GM18519 (cell line): ENCODE data around the gene LOC101059915.
"Not testable (repeated sequence)": the region's sequence is repeated elsewhere in the genome, so short reads cannot be mapped to it uniquely, and the experiment has no call there.

Experiments
- ATAC-seq: cut with Tn5 transposase; IDR thresholded peaks from one replicate; pipeline ENCODE4 v1.9.1; 2021; ENCODE audit warnings: mild to moderate bottlenecking, moderate library complexity; ENCODE audit not compliant: unreplicated experiment, low FRiP score

Gene LOC101059915

GRCh38 chrX:71671043-71671780 lies 3.9 kb downstream of the LOC101059915 start:
- ATAC-seq: no peak

- ATAC-seq: no peak
Measured at GRCh38 chrX:71671938-71672337, 4.6 kb downstream of the LOC101059915 start.

GRCh38 chrX:71675636-71676035 lies 8.3 kb downstream of the LOC101059915 start:
- not testable (repeated sequence) for ATAC-seq

GRCh38 chrX:71676068-71676795 lies 8.9 kb downstream of the LOC101059915 start:
- ATAC-seq: not testable (repeated sequence)

- not testable (repeated sequence) for ATAC-seq
Measured at GRCh38 chrX:71677195-71677594, 9.8 kb downstream of the LOC101059915 start.

- no peak for ATAC-seq
Measured at GRCh38 chrX:71679575-71680207, 12.3 kb downstream of the LOC101059915 start.

- not testable (repeated sequence) for ATAC-seq
Measured at GRCh38 chrX:71696641-71697465, 29.5 kb downstream of the LOC101059915 start.

DNA sequence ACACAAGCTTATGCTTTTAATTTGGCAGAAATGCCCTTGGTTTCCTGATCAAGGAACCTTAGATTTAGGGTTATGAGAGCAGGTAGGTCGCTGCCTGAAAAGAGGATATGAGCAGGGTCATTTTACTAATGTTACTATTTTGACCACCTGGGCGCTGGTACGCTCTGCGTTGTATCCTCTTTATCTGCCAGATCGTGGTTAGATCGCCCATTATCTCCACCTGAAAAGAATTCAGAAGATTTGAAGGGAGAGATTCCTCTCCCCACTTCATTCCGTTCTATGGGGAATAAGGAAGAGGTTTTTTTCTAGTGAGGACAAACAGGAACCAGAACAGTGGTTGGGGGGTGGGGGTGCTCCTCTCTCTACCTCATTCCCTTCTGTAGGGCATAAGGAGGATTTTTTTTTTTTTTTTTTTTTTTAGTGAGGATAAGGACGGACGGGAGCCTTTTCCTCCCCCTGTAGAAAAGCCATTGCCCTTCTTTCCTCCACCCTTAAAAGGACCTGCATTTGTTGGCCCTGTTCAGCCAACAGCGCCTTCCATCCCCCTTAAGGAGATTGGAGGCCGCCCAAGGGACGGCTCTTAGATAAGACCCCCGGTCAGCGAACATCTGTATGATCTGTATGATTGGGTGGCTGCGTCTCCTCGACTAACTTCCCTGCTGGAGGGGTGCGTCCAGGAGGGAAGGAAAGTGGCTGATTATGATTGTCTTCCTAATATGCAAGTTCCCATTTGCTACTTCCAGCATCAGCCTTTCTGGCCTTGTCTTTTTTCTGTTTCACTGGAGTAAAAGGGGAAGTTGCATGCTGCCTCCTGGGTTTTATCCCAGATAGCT lies 30.3 kb downstream of the LOC101059915 start:
- not testable (repeated sequence) for ATAC-seq

DNA sequence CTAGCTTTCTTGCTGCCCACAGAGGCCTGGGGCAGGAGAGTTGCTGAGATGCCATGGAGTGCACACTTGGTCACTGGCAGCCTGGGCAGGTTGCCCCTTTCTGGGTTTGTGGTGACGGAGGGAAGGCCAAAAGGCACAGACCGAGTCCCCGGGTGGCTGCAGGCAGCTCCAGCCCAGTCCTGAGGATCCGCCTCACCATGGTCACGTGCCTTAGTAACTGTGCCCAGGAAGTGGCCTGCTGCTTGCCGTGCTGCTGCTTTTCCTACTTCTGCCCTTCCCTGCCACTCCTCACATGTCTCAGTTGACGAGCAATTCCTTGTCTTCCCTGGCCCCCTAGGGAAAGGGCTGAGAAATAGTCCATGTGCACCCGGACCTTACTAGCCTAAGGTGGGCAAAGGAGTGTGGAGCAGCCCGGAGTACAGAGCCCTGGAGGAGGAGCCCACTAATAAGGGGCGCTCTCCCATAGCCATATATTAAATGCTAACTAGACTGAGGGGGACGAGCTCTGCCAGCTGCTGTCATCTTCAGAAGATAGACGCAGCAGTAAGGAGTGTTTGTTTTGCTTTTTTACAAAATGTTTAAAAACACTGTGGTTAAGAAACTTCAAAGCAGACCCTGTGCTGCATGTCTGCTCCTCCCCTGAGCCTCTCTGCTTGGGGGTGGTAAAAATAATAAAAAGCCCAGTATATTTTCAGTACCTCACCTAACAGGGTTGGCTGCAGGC lies 31.1 kb downstream of the LOC101059915 start:
- not testable (repeated sequence) for ATAC-seq

DNA sequence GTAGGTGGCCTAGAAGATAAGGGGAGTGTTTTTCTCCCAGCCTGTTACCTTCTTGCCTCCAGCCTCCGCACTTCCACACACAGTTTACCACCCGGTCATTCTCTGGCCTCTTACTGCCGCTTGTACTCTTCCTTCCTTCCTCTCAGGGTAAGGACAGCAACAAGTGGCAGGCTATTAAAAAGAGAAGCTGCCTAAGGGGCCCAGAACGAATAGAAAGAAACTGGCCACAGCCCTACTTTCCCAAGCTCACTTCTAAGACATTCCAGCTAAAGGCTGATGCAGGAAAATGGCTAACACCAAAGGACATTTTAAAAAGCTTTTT lies 31.6 kb downstream of the LOC101059915 start:
- not testable (repeated sequence) for ATAC-seq

DNA sequence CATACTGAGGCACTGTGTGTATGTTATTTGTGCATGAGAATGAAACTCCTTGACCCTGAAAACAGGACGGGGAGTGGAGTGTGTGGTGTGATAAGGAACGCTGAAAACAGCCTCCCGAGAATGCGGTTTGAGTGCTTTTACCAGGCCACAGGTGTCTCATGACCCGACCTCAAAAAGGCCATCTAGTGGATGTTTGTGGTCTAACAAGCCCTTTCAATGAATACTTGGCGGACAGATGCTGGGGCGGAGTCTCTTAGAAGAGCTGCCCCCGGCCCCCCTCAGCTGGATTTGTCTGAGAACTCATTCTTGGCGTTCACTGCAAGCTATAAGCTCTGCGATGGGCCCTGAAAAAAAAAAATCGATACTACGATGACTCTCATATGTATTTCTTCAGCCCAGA lies 35.5 kb downstream of the LOC101059915 start:
- not testable (repeated sequence) for ATAC-seq

DNA sequence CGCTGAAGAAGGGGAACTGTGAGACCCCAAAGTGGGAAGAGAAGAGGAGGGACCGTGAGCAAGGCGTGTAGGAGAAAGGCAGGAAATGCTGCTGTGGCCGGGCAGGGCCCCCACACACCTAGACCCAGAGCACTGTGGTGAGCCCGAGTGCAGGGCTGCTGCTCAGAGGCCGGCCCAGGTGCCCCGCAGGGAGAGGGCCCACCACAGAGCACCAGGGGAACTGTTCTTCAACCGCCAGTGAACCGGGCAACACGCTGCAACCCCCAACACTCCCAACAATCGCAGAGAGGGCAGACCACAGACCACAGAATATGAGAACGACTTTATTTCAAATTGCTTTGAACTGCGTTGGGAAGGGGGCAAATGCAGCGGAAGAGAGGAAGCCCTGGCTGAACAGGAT lies 46.7 kb downstream of the LOC101059915 start:
- not testable (repeated sequence) for ATAC-seq

DNA sequence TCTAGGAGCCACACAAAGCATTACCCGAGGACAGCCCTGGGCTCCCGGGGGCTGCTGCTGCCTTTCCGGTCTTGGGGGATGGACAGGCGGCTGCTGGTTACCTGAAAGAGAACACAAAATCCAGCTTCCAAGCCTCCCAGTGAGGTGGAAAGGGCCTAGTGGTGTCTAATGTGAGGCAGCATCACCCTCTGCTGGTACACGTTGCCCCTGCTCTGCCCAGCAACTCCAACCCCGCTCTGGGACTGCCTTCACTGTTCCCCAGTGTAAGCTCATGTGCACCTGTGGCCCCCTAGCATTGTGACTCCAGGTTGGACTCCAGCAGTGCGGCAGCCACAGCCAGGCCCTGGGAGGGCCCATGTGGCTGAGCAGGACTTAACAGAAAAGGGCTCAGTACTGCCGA lies 48.2 kb downstream of the LOC101059915 start:
- ATAC-seq: not testable (repeated sequence)

DNA sequence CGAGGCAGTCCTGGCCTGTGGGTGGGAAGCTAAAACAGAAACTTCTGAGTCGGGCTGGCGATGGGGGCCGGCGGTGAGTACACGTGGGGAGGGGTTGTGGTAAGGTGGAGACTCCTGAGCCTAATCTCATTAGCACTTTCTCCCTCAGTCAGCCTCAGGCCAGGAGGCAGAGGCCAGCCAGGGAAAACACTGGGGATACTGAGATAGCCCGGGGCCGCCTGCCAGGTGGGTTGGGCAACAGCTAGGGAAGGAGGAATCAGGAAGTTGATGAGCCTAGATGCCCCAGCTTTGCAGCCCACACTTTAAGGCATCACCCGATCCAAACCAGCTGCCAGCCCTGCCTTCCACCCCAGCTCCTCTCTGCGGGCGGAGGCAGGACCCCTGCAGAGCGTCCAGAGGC lies 49.0 kb downstream of the LOC101059915 start:
- not testable (repeated sequence) for ATAC-seq

DNA sequence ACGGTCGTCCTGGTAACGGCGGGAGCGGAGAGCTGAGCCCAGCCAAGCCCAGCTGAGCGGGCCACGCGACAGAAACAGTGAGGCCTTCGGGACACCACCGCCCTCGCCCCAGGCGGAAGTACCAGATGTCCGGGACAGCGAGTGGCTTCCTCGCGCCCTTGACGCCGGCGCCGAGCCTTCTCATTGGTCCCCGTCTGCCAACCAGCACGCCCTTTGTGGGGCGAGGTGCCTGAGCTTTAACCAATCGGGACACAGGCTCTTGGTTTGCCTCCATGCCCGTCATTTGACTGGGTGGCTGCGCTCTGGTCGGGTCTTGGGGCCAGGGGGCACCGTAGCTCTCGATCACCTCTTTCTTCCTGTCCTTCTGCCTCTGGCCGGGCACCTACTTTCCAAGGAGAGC lies 50.8 kb downstream of the LOC101059915 start, which contains the start of gene CXorf49:
CXorf49 (minus strand) TSS at position 101 of the 400 bp plus-strand sequence. CDS start 134 bp downstream, outside the sequence.
- ATAC-seq: not testable (repeated sequence)

DNA sequence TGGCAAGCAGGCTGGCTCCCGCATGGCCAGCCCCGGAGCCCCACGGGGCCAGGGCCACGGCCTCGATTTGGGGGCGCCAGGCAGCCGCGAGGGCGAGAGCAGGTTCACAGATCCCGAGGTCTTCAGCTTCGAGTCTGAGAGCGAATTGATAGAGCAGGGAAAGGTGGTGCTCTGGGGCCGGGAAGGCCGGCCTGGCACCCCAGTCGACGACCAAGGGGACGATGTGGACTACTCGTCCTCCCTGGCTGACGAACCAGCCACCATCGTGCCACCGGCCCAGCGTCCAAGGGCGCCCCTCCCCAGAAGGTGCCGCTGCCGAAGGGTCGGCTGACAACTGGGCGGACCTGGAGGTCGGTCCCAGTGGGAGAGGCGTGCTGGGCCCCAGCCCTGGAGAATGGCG lies 51.8 kb downstream of the LOC101059915 start:
- ATAC-seq: not testable (repeated sequence)

- not testable (repeated sequence) for ATAC-seq
Measured at GRCh38 chrX:71720289-71720886, 53.0 kb downstream of the LOC101059915 start.
